GM19438 (cell line): ENCODE data around the gene WTAP.
"Not testable (repeated sequence)": the region's sequence is repeated elsewhere in the genome, so short reads cannot be mapped to it uniquely, and the experiment has no call there.

ENCODE experiments used
- ATAC-seq: cut with Tn5 transposase; IDR thresholded peaks from one replicate; pipeline ENCODE4 v1.9.1; 2021; ENCODE audit warnings: low read depth; ENCODE audit not compliant: unreplicated experiment

WTAP gene

DNA sequence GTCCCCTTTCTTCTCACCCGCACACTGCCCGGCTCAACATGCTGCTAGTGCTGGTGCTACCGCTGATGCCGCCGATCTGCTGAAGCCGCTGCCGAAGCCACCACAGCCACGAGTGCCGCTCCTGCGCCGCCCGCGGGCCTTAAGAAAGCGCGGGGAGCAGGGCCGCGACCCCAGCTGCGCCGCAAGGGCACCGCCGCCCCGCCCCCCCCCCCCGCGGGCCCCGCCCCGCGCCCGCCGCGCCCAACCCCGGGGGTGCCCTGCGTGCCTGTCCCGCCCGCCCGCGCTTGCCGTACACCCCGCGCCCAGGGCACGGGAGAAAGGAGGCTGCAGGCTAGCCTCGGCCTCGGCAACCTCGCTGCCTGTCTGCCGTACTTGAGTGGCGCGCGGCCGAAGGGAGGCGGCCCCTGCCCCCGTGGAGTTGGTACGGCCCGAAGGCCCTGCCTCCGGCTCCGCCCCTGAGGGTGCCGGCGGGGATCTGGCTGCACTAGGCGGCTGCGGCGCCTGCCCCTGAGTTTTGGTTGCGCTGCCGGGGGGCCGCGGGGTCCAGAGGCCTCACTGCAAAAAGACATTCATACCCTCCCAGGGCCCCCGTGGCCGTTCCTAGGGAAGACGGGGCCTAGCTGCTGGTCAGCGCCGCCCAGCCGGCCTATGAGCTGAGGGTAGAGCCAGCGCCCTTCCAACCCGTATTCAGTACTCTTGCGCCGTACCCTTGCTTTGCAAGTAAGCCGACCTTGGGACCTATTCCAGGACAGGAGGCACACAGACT lies 34.0 kb upstream of the WTAP start, which contains the start of gene SOD2:
Gene SOD2 (minus strand): TSS at position 114 of the 766 bp plus-strand sequence. CDS start 74 bp downstream, at position 40.
- peak; percentile 71 for ATAC-seq

DNA sequence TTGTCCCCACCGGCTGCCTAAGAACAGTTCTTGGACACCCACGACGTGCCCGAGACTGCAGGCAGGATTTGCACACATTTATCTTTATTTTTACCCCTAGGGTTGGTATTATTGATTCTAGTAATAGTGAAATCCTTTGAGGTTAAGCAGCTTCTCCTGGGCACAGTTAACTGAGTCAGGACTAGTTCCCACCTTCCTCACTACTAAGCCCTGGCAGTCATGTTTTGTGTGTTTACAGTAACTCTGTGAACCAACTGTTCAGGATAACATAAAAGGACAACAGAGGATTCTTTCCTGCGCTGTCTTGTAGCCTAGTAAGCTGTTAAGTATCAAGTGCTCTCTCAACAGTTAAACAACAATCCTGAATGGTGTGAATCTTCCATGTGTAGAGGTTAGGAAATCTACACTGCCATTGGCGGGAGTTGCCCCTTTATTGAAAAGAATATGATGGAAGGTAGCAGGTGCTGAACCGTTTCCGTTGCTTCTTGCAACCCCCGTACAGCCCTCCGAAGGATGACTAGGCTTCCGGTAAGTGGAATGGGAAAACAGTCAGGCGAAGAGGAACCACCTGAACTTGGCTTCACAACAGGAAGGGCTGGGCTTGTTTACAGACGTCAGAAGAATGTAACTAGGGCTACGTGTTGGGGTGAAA lies 33.3 kb upstream of the WTAP start:
- no peak for ATAC-seq

DNA sequence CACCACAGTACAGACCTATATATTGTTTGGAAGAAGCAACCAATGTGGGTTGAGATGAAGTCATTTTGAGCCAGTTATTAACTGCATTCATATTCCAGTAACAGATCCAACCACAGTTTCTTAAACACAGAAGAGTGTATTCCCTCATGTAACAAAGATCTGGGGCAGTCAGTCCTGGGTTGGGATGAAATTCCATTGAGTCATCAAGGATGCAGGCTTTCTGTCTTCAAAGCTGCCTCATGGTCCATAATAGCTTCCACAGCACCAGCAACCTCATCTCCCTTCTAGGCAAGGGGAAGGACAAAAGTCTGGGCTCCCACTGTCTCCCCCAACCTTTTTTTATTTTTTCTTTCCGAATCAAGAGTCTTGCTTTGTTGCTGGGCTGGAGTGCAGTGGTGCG lies 31.3 kb upstream of the WTAP start:
- ATAC-seq = no peak

DNA sequence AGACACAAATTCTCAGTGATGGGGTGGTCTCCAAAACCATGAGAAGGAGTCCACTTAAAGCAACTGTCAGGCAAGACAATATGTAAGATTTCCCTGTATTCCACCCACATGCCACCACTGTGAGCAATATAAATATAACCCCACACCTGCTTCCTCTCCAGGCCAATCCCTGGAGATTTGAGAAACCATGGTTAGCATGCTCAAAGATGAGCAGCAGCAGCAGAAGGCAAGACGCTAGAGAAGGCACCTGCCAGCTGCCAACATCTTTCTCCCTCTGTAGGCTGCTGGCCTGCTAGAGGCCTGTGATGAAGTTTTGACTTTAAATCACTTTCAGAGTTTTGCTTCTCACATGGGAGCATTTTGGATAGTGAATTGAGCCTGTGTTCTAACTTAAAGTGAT lies 26.3 kb upstream of the WTAP start:
- ATAC-seq = no peak

DNA sequence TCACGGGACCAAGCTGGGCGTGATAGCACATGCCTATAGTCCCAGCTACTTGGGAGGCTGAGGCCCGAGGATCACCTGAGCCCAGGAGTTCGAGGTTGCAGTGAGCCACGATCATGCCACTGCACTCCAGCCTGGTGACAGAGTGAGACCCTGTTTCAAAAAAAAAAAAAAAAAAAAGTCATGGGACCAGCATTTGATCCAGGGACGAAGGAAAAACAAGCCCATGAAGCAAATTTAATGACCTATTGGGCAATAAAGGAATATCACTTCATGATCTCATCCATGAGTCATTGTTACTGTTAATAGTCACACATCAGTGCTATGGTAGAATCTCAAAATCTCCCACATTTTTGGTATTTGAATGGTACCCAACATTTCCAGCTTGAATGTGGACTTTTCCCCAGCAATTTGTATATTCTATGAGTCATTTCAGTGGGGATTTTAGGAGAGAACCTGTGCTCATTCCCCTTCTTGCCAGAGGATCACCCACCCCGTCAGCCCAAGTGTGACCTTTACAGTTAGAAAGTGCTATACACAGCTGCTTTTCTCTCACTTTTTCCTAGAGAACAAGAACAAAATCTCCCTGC lies 25.8 kb upstream of the WTAP start:
- no peak for ATAC-seq

DNA sequence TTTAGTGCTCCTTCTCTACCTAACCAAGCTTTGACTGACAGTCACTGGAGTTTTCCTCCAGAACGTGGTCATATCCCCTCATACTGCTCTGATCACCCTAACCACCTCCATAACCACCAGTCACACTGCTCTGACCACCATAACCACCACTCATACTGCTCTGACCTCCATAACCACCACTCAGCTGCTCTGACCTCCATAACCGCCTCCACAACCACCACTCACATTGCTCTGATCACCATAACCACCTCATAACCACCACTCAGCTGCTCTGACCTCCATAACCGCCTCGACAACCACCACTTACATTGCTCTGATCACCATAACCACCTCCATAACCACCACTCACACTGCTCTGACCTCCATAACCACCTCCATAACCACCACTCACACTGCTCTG lies 16.7 kb upstream of the WTAP start:
- ATAC-seq = not testable (repeated sequence)

DNA sequence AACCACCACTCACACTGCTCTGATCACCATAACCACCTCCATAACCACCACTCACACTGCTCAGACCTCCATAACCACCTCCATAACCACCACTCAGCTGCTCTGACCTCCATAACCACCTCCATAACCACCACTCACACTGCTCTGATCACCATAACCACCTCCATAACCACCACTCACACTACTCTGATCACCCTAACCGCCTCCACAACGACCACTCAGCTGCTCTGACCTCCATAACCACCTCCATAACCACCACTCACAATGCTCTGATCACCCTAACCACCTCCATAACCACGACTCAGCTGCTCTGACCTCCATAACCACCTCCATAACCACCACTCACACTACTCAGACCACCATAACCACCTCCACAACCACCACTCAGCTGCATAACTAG lies 14.9 kb upstream of the WTAP start:
- ATAC-seq = not testable (repeated sequence)

DNA sequence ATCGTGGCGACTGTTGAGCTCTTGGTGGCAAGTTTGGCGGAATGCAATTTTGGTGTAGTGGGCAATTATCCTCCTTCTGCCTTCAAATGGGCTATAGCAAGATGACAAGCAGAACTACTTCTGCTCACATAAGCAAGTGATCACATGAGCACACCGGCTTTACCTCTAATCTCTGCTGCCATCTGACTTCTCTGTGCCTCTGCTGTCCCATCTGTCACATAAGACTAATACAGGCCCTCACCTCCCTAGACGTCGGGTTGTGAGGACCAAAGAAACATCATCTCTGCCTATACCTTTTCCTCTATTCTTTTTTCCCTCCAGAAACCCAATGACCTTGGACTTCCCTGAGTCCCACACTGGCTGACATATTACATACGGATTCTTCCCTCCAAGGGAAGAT lies 13.3 kb upstream of the WTAP start:
- ATAC-seq = no peak

DNA sequence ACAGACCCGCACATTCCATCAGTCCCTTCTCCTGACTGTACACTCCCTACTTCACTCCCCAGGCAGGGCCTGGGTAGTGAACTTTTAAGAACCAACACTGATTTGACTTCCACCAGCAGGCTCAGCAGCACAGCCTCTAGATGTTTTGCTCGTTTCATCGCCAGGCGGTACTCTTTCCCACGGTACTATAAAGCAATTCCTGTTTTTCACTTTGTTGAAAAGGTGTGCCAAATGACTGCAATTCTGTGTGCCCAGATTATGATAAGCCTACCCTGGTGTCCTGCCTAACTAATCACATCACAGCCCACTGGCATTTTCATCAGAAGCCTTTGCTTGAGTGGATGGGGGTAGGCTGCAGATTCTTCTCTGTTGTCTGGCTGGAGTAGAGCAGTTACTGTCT lies 12.9 kb upstream of the WTAP start:
- ATAC-seq = no peak

DNA sequence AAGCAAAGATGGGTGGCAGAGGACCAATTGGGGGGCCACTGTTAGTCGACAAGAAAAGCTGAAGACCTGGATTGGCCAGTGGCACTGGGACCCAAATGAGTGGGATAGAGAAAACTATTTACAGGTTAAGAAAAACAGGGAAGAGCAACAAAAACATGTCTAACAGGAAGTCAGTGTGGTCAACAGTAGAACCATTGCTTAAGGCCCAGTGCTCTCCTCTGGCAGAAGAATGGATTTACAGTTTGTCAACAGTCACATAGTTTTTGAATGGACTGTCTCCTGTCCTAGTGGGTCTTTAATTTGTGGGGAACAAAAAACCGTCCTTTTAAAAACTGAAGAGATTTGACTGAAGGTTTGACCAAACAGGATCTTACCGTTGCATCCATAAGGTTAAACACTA lies 12.1 kb upstream of the WTAP start:
- no peak for ATAC-seq

DNA sequence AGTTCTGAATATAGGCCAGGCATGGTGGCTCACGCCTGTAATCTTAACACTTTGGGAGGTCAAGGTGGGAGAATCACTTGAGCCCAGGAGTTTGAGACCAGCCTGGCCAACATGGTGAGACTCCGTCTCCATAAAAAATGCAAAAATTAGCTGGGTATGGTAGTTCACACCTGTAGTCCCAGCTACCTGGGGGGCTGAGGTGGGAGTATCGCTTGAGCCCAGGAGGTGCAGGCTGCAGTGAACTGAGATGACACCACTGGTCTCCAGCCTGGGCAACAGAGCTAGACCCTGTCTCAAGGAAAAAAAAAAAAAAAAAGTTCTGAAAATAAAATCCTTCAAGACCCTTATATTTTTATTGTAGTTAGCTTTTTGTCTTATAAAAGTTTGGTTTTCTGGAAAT lies 11.7 kb upstream of the WTAP start:
- no peak for ATAC-seq

DNA sequence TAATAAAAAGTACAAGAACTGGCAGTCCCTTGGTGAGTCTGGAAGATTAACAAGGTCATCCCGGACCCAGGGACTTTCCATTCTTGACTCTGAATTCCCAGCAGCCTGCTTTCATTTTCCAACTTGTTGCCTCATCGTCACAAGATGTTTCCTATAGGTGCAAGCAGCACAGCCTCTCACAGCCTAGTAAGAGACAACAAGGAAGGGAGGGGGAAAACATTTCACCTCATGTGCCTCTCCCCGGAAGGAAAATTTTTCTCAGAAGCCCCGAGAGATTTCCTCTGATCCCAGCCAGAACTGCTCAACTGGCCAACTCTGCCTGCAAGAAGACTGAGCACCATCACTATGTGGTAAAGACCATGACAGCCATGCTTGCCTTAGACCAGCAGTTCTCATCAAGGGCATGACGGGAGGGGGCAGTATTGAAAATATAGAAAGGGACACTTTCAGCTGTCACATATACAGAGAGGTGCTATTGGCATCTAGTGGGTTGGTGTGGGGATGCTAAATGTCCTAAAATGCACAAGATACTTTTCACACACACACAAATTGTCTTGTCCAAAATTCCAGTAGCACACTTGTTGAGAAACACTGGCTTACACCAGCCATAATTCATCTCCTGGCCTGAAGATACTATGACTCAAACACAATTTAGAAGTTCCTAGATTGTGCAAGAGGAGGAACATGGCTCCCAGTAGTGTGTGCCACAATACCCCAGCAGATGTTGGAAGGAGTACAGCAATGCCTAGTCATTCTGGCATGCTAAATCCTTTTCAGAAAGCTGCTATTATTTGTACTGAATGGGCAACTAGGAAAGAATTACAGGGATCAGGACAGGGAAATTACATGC lies 10.8 kb upstream of the WTAP start:
- no peak for ATAC-seq

DNA sequence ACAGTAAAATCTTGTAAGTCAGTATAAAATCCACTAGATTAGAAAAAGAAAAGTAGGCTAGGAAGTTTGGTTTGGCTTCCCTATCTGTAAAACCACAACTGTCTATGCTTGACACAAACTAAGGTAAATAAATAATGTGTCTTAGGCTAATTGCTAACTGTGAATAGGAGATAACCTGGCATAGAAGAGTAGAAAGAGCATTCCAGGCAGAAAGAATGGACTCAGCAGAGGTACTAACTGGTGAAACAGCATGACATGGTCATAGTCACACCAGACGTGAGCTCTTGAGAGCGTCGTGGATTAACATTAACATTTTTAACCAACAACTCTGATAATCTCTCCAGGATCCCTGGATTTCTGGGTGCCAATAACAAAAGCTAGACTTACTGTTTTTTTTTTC lies 8.7 kb upstream of the WTAP start:
- ATAC-seq = no peak

DNA sequence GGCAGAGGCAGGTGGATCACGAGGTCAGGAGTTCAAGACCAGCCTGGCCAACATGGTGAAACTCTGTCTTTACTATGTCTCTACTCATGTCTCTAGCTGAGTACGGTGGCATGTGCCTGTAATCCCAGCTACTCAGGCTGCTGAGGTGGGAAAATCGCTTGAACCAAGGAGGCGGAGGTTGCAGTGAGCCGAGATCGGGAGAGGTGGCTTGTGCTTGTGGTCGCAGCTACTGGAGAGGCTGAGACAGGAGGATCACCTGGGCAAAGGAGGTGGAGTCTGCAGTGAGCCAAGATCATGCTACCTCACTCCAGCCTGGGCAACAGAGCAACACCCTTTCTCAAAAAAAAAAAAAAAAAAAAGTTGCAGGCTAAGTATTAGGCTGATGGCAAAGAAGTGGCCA lies 8.0 kb upstream of the WTAP start:
- no peak for ATAC-seq

DNA sequence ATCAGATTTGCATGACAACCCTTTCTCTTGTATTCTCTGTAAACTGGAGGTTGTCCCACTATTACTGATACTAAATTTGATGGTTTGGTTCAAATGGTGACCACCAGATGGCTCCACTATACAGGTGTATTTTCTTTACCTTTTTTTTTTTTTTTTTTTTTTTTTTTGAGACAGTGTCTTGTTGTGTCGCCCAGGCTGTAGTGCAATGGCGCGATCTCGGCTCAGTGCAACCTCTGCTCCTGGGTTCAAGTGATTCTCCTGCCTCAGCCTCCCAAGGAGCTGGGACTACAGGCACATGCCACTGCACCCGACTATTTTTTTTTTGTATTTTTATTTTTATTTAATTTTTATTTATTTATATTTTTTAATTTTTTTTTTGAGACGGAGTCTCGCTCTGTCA lies 6.6 kb upstream of the WTAP start:
- no peak for ATAC-seq

DNA sequence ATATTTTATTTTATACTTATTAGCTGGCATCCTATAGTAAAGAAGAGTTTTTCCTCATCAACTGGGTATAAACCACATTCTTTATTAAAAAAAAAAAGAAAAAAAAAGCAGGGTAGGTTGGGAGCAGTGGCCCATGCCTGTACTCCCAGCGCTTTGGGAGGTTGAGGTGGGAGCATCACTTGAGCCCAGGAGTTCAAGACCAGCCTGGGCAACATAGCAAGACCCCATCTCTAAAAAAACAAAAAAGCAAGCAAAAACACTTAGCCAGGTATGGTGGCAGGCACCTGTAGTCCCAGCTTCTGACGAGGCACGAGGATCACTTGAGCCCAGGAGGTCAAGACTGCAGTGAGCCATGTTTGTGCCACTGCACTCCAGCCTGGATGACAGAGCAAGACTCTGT lies 5.3 kb upstream of the WTAP start:
- ATAC-seq = not testable (repeated sequence)

DNA sequence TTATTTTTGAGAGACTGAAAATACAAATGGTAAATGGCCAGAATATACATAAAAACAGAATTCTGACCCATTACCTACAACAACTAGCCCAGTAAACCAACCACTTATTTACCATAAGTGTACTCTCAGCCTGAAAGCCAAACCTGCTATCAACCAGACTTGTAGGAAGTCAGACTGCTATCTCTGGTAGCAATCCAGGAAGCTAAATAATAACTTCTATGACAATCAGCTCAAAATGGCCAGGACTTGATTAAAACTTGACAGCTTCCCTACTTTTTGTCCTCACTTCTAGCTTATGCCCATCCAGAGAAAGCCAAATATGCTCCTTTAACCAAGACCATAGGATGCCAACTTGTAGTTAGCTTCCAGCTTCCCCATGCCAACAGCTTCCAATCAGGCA lies 4.7 kb upstream of the WTAP start:
- no peak for ATAC-seq

DNA sequence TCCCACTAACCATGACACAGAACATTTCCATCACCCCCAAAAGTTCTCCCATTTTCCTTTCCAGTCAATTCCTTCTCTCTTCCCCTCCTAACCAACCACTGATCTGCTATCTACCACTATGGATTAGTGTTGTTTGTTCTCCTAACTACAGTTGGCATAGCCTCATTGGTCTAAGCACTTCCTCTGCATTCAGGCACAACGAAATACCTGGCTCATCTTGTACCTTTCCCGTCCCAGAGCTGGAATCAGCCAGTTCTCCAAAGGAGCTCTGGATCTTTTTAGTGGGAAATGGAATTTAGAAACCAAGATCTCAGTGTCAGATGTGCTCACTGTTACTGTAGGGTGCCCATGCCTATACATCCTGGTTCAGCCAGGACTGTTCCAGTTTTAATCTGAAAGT lies 4.0 kb upstream of the WTAP start:
- no peak for ATAC-seq

DNA sequence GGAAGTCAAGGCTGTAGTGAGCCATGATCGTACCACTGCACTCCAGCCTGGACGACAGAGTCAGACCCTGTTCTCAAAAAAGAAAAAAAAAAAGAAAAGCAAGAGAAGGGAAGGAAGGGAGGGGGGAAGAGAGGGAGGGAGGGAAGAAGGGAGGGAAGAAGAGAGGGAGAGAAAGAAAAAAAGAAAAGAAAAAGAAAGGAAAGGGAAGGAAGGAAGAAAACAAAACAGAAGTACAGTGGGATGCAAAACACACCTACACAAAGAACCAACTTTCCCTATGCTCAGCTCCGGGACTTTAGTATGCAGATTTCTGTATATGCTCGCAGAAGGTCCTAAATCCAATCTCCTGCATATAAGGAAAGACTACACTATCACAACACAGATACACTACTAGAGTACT lies 2.5 kb upstream of the WTAP start:
- ATAC-seq = no peak

DNA sequence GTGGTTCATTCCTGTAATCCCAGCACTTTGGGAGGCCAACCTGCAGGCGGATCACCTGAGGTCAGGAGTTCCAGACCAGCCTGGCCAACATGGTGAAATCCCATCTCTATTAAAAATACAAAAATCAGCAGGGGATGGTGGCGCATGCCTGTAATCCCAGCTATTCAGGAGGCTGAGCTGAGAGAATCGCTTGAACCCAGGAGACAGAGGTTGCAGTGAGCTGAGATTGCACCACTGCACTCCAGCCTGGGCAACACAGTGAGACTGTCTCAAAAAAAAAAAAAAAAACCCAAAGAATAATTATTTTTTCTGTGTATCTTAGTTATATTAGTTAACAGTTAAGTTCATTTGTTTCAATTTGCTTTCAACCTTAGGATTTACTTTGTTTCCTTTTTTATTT lies 2.1 kb upstream of the WTAP start:
- not testable (repeated sequence) for ATAC-seq
